Measurements from ENCODE around the gene PI4KA.

GRCh38 chr22:20785415-20785814 lies 73.2 kb downstream of the PI4KA start:
- TF ChIP-seq POLR2A (IDR thresholded peaks at IDR 0.05) = no peak
- TF ChIP-seq CTCF (IDR thresholded peaks at IDR 0.05) = no peak

Measured in right lobe of liver (tissue), 4 donors.